Right hindlimb (tissue), 1 donor: ENCODE measurements around the gene CHIA.
"Not testable (repeated sequence)": the region's sequence is repeated elsewhere in the genome, so short reads cannot be mapped to it uniquely, and the experiment has no call there.

Experiments
- DNase-seq: peaks from one replicate; pipeline ENCODE4 v3.0.0-alpha.2; 2018

Gene CHIA

GRCh38 chr1:111286912-111287311 lies 3.7 kb upstream of the CHIA start:
- DNase-seq: no peak

GRCh38 chr1:111289371-111289770 lies 1.3 kb upstream of the CHIA start:
- DNase-seq: no peak

GRCh38 chr1:111290104-111290503 lies 547 bp upstream of the CHIA start:
- DNase-seq: no peak

- no peak for DNase-seq
Measured at GRCh38 chr1:111294390-111294789, 3.7 kb downstream of the CHIA start.

GRCh38 chr1:111302374-111302773 lies 11.7 kb downstream of the CHIA start:
- DNase-seq: no peak

GRCh38 chr1:111309690-111310089 lies 19.0 kb downstream of the CHIA start:
- DNase-seq: no peak

- DNase-seq: no peak
Measured at GRCh38 chr1:111318523-111318922, 27.9 kb downstream of the CHIA start.

GRCh38 chr1:111320066-111320879 lies 29.6 kb downstream of the CHIA start:
- no peak for DNase-seq

- no peak for DNase-seq
Measured at GRCh38 chr1:111323231-111323630, 32.6 kb downstream of the CHIA start.

- no peak for DNase-seq
Measured at GRCh38 chr1:111332190-111332589, 41.5 kb downstream of the CHIA start.

- no peak for DNase-seq
Measured at GRCh38 chr1:111334169-111334568, 43.5 kb downstream of the CHIA start.

- not testable (repeated sequence) for DNase-seq
Measured at GRCh38 chr1:111335214-111335877, 44.7 kb downstream of the CHIA start.

- DNase-seq: not testable (repeated sequence)
Measured at GRCh38 chr1:111338849-111339248, 48.2 kb downstream of the CHIA start.

- DNase-seq: peak; percentile 88
Measured at GRCh38 chr1:111346089-111346885, 55.6 kb downstream of the CHIA start.

- no peak for DNase-seq
Measured at GRCh38 chr1:111347026-111347425, 56.4 kb downstream of the CHIA start.

GRCh38 chr1:111351700-111352099 lies 61.0 kb downstream of the CHIA start:
- DNase-seq: no peak

- no peak for DNase-seq
Measured at GRCh38 chr1:111354584-111354983, 63.9 kb downstream of the CHIA start.

- no peak for DNase-seq
Measured at GRCh38 chr1:111358964-111359363, 68.3 kb downstream of the CHIA start.

GRCh38 chr1:111359376-111359775 lies 68.7 kb downstream of the CHIA start:
- no peak for DNase-seq

GRCh38 chr1:111360257-111360656 lies 69.6 kb downstream of the CHIA start:
- not testable (repeated sequence) for DNase-seq

- no peak for DNase-seq
Measured at GRCh38 chr1:111361761-111362160, 71.1 kb downstream of the CHIA start.

- DNase-seq: no peak
Measured at GRCh38 chr1:111364690-111365089, 74.0 kb downstream of the CHIA start.

- no peak for DNase-seq
Measured at GRCh38 chr1:111366256-111366655, 75.6 kb downstream of the CHIA start.

- no peak for DNase-seq
Measured at GRCh38 chr1:111369177-111369576, 78.5 kb downstream of the CHIA start.
